Stimulated activated naive CD8-positive, alpha-beta T cell treated with anti-CD3 and anti-CD28 coated beads, Interleukin-15, Interleukin-2, amounts not matched to agents 100 ng/mL and 50 ng/mL, for 24 hours (primary cell): ENCODE data around the gene ESF1.

Source experiments
- H3K27ac Mint-ChIP-seq: one replicate; pipeline ENCODE4 v1.8.0; 2021; ENCODE audit warnings: mild to moderate bottlenecking, mixed read lengths
- H3K27me3 Mint-ChIP-seq: one replicate; pipeline ENCODE4 v1.8.0; 2021; ENCODE audit warnings: mixed read lengths
- H3K36me3 Mint-ChIP-seq: one replicate; pipeline ENCODE4 v1.8.0; 2021; ENCODE audit warnings: low read depth, mixed read lengths
- H3K4me1 Mint-ChIP-seq: one replicate; pipeline ENCODE4 v1.8.0; 2021; ENCODE audit warnings: low read depth, mixed read lengths
- H3K4me3 Mint-ChIP-seq: one replicate; pipeline ENCODE4 v1.8.0; 2021; ENCODE audit warnings: mild to moderate bottlenecking, mixed read lengths
- H3K9me3 Mint-ChIP-seq: one replicate; pipeline ENCODE4 v1.8.0; 2021; ENCODE audit warnings: mixed read lengths

ESF1 gene, protein sequence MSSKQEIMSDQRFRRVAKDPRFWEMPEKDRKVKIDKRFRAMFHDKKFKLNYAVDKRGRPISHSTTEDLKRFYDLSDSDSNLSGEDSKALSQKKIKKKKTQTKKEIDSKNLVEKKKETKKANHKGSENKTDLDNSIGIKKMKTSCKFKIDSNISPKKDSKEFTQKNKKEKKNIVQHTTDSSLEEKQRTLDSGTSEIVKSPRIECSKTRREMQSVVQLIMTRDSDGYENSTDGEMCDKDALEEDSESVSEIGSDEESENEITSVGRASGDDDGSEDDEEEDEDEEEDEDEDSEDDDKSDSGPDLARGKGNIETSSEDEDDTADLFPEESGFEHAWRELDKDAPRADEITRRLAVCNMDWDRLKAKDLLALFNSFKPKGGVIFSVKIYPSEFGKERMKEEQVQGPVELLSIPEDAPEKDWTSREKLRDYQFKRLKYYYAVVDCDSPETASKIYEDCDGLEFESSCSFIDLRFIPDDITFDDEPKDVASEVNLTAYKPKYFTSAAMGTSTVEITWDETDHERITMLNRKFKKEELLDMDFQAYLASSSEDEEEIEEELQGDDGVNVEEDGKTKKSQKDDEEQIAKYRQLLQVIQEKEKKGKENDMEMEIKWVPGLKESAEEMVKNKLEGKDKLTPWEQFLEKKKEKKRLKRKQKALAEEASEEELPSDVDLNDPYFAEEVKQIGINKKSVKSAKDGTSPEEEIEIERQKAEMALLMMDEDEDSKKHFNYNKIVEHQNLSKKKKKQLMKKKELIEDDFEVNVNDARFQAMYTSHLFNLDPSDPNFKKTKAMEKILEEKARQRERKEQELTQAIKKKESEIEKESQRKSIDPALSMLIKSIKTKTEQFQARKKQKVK

DNA sequence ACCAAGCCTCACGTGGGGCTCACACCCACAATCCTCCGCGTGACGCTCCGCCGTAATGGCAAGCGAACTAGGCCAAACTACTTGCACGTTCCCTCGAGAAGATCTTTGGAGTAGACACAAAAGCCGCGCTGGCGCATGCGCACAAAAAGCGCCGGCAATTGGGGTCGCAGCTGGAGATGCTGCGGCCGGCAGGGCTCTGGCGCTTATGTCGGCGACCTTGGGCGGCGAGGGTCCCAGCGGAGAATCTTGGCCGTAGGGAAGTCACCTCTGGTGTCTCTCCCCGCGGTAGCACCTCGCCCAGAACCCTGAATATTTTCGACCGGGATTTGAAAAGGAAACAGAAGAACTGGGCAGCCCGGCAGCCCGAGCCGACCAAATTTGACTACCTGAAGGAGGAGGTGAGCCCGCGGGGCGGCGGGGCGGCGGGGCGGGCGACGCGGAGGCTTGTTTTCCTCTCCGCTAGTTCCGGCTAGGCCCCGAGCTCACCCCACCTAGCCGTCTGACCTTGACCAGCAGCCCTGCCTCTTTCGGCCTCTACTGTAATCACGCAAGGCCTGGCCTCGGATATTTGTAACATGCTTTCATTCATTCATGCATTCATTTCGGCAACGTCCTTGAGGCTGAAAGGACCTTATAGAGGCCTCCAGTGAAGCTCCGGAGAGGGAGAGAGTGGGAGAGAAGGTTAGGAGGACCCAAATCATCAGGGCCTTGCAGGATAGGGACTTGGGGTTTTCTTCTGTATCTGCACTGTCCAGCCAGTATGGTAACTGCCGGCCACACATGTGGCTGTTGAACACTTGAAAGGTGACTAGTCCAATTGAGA is at the start of gene ESF1, which contains the start of gene NDUFAF5:
TSS of gene ESF1 (minus strand) at position 27 of the 823 bp plus-strand sequence. CDS start 1,779 bp downstream, outside the sequence.
TSS of gene NDUFAF5 (plus strand) at position 136 of the 823 bp plus-strand sequence. CDS start at position 177, 41 bp downstream.
- peaks cover 57% of the 10 kb centered on the region for H3K4me1 Mint-ChIP-seq

DNA sequence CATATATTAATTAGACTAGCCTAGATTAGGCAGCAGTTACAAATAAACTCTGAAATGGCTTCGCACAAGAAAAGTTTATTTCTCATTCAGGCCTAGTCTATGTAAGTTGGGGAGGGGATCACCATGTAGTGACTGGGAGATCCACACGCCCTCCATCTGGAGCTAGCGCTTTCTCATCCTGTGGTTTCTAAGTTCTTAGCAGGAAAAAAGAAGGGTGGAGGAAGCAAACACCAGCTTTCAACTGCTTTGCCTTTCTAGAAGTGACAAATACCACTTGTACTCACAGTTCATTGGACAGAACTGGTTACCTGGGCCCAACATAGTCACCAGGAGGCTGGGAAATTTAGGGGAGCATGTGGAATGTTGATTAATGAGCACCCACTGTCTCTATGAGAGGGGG is 46.8 kb upstream of the ESF1 start:
- Mint-ChIP-seq H3K36me3 (no peaks in the 10 kb centered on the region), H3K27me3 (peaks cover 10% of the 10 kb centered on the region), H3K4me1 (no peaks in the 10 kb centered on the region), H3K4me3 (no peak overlapping the region), H3K27ac (no peak overlapping the region), H3K9me3 (peaks cover 7% of the 10 kb centered on the region)

More for the DNA sequence above, at the start of gene ESF1, which contains the start of gene NDUFAF5:
- peak within 1 kb of the TSS; percentile 99 for H3K27ac Mint-ChIP-seq
- no peaks in the 10 kb centered on the region for H3K9me3 Mint-ChIP-seq
- peaks cover 52% of the 10 kb centered on the region for H3K36me3 Mint-ChIP-seq
- H3K4me3 Mint-ChIP-seq = peak within 1 kb of the TSS; percentile 100
- no peaks in the 10 kb centered on the region for H3K27me3 Mint-ChIP-seq

DNA sequence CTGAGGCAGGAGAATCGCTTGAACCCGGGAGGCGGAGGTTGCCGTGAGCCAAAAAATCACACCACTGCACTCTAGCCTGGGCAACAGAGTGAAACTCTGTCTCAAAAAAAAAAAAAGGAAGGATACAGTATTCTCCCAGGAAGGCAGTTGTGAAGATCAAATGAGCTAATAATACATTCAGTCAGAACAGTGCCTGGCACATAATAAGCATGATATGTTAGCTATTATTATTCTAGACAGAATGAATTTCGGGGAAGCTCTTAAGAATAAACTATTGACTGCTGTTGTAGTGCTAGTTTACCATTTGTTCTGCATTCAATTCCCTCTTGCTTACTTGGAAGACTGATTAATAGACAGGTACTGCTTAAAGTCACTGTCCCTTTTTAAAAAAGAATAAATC is 40.7 kb upstream of the ESF1 start:
- Mint-ChIP-seq H3K36me3 (no peaks in the 10 kb centered on the region), H3K4me3 (no peak overlapping the region), H3K4me1 (no peaks in the 10 kb centered on the region), H3K27ac (no peak overlapping the region), H3K27me3 (peaks cover 3% of the 10 kb centered on the region), H3K9me3 (no peaks in the 10 kb centered on the region)

DNA sequence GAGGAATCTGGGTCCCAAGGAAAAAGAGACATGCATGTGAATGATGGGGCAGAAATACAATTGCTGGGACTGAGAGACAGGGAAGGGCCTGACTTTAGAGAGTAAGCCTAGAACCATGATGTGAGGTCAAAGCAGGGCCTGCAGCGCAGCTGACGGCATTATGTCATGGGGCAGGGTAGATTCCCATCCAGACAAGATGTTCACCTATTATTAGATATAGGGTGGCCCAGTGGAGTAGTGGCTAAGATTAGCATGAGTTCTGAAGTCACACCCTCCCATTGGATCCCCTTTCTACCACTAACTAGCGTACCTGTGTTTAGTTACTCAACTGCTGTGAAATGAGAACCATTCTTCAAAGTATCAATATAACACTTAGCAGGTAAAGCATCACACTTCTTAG is 39.7 kb upstream of the ESF1 start:
- H3K27ac Mint-ChIP-seq = no peak overlapping the region
- H3K4me3 Mint-ChIP-seq = no peak overlapping the region
- H3K27me3 Mint-ChIP-seq = peaks cover 3% of the 10 kb centered on the region
- H3K9me3 Mint-ChIP-seq = no peaks in the 10 kb centered on the region
- no peaks in the 10 kb centered on the region for H3K4me1 Mint-ChIP-seq
- H3K36me3 Mint-ChIP-seq = peaks cover 7% of the 10 kb centered on the region

DNA sequence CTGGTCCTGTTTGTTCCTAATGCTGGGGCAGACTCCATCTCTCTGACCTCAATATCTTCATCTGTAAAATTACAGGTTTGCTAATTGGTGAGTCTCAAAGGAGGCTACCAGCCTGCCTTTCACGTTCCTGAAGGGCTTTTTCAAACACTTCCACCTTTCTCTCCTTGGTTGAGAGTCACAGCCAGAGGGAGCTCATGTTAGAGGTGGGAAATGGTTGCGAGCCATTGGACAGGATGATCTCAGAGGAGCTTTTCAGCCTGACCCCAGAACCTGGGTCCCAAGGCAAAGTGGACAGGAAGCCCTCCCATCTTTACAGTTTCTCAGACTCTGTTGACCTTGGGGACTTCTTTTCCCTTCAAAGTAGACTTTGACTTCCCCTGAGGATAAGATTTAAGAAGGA is 37.7 kb upstream of the ESF1 start:
- H3K27ac Mint-ChIP-seq = no peak overlapping the region
- H3K9me3 Mint-ChIP-seq = no peaks in the 10 kb centered on the region
- H3K4me1 Mint-ChIP-seq = peaks cover 13% of the 10 kb centered on the region
- H3K27me3 Mint-ChIP-seq = no peaks in the 10 kb centered on the region
- peaks cover 21% of the 10 kb centered on the region for H3K36me3 Mint-ChIP-seq
- no peak overlapping the region for H3K4me3 Mint-ChIP-seq

DNA sequence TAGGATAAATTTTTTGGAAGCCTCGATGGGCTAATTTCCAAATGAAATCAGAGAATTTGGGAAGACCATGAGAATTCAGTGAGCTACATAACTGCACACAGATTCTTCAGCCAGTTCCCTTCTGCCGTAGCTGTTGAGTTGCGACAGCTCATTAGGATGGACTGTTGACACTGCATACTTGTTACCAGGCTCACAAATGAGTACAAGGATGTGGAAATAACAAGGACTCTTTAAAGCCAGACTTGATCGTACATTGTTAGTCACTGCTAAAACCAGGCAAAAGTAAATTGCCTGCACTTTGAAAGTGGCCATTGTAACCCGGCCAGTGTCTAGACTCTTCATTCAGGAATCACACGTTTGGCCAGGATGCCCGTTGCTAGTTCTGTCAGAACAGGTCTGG is 37.2 kb upstream of the ESF1 start:
- H3K4me3 Mint-ChIP-seq = no peak overlapping the region
- no peaks in the 10 kb centered on the region for H3K27me3 Mint-ChIP-seq
- H3K9me3 Mint-ChIP-seq = no peaks in the 10 kb centered on the region
- peaks cover 27% of the 10 kb centered on the region for H3K36me3 Mint-ChIP-seq
- peaks cover 19% of the 10 kb centered on the region for H3K4me1 Mint-ChIP-seq
- no peak overlapping the region for H3K27ac Mint-ChIP-seq

DNA sequence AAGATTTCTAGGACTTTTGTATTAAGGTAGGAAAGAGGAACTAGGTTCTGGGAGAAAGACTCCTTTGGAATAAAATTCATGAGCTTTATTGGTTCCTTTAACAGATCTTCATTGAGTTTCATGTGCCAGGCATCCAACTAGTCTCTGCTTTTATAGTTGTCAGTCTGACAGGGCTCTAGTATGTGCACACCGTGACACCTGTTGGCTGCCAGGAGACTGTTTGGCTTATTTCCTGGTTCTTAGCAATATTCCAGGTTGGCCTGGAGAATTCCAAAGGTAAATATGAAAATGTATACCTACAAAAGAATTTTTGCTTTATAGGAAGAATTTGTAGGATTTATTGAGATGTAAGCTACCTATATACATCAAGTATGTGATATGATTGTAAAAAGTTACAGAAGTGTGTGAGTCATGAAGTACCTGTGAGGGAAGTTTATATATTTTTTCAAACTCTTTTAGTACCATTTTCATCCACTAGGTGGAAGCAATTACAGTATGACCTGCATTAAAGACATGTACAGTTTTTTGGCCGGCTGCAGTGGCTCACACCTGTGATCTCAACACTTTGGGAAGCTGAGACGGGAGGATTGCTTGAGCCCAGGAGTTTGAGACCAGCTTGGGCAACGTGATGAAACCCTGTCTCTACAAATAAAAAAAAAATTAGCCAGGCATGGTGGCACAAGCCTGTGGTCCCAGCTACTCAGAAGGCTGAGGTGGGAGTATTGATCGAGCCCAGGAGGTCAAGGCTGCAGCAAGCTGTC is 35.3 kb upstream of the ESF1 start:
- peaks cover 31% of the 10 kb centered on the region for H3K4me1 Mint-ChIP-seq
- no peak overlapping the region for H3K4me3 Mint-ChIP-seq
- H3K27me3 Mint-ChIP-seq = no peaks in the 10 kb centered on the region
- peaks cover 37% of the 10 kb centered on the region for H3K36me3 Mint-ChIP-seq
- no peaks in the 10 kb centered on the region for H3K9me3 Mint-ChIP-seq
- no peak overlapping the region for H3K27ac Mint-ChIP-seq

DNA sequence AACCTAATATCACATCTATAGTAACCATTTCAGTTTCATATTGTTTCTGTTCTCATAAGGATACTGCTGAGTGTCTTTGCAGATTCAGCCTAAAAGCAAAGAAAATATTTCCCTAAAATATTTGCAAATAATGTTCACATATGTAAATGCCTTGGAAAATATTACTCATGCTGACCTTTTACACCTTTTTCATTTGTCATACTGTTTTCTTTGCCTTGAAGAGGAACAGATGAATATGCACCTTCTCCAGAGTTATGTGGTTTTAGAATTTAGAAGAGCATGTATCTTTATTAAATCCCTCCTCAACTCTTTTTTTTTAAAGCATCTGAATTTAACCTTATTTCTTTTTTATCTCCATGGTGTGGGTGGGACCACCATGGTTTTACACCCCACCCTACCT is 32.6 kb upstream of the ESF1 start:
- H3K4me3 Mint-ChIP-seq = peak overlapping the region; percentile 46
- H3K27me3 Mint-ChIP-seq = no peaks in the 10 kb centered on the region
- peaks cover 32% of the 10 kb centered on the region for H3K4me1 Mint-ChIP-seq
- peaks cover 48% of the 10 kb centered on the region for H3K36me3 Mint-ChIP-seq
- no peaks in the 10 kb centered on the region for H3K9me3 Mint-ChIP-seq
- peak overlapping the region; percentile 97 for H3K27ac Mint-ChIP-seq

DNA sequence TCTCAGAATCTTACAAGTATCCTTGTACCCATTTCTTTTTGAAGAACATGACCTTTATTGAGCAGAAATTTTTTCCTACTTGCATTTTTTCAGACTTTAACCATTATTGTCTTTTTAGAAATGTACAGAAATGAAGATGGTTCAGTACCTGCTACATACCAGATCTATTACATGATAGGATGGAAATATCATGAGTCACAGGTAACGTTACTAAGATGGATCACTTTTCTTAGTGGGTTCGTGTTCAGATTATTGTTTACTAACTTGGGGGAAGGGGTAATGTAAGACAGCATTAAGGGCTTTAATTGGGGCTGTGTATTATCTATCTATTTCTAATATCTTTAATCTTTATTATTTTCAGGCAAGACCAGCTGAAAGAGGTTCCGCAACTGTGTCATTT is 32.0 kb upstream of the ESF1 start:
- peak overlapping the region; percentile 97 for H3K27ac Mint-ChIP-seq

DNA sequence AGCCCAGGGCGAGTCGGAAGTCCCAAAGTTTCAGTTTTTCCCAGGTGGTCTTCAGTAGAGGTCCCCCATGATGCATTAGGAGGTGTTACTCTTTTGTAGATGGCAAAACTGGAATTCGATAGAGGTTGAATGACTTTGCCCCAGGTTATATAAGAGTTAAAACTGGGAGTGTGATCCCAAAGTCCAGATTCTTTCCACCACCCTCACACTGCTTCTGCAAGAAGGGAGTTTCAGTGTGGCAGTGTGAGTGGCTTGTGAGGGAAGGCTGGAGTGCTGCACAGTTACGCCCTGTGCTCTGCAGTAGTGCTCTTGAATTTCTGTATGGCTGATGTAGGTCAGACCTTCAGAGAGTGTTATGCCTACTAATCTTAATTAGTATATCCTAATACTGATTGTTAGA is 30.0 kb upstream of the ESF1 start:
- no peaks in the 10 kb centered on the region for H3K27me3 Mint-ChIP-seq
- H3K27ac Mint-ChIP-seq = peak overlapping the region; percentile 18
- H3K4me3 Mint-ChIP-seq = no peak overlapping the region
- peaks cover 36% of the 10 kb centered on the region for H3K4me1 Mint-ChIP-seq
- no peaks in the 10 kb centered on the region for H3K9me3 Mint-ChIP-seq
- H3K36me3 Mint-ChIP-seq = peaks cover 42% of the 10 kb centered on the region

More for the DNA sequence above, 32.0 kb upstream of the ESF1 start:
- H3K9me3 Mint-ChIP-seq = no peaks in the 10 kb centered on the region
- H3K4me1 Mint-ChIP-seq = peaks cover 36% of the 10 kb centered on the region
- H3K27me3 Mint-ChIP-seq = no peaks in the 10 kb centered on the region
- peak overlapping the region; percentile 19 for H3K4me3 Mint-ChIP-seq
- peaks cover 48% of the 10 kb centered on the region for H3K36me3 Mint-ChIP-seq

DNA sequence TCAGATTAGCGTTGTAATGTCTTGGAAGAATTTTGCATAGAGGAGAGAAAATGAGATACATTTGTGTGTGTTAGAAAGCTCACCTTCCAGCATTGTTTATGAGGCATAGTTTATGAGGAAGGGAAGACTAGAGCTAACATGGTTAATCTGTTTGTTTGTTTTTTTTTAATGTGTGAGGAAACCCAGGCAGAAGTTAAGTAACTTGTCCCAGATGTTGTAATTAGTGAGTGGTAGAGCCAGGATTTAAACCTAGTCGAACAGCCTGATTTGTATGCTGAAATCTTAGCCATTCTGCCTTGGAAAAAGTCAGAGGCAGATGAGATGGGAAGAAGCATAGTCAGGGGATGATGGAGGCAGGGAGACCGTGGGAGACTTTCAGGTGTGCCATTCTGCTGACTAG is 29.2 kb upstream of the ESF1 start:
- H3K9me3 Mint-ChIP-seq = no peaks in the 10 kb centered on the region

DNA sequence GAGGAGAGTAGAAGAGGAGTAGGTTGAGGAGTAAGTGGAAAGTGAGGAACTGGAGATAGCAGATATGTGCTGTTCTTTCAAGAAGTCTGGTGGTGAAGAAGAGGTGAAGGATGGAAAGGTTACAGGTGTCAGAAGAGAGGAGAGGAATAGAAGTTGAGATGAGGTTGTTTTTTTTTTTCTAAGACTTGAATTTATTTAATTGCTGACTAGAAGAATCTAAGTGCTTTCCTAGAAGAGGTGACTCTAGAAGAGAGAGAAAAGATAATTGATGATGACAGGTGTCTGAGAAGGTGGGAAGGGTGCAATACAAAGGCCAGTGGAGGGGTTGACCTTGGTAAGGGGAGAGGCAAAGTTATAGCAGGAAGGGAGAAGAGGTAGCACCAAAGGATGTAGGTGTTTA is 25.7 kb upstream of the ESF1 start:
- Mint-ChIP-seq H3K9me3 (no peaks in the 10 kb centered on the region), H3K36me3 (peaks cover 22% of the 10 kb centered on the region), H3K4me1 (peaks cover 7% of the 10 kb centered on the region), H3K27me3 (no peaks in the 10 kb centered on the region), H3K4me3 (no peak overlapping the region), H3K27ac (no peak overlapping the region)

More for the DNA sequence above, 29.2 kb upstream of the ESF1 start:
- Mint-ChIP-seq H3K4me3 (no peak overlapping the region), H3K4me1 (peaks cover 36% of the 10 kb centered on the region), H3K36me3 (peaks cover 41% of the 10 kb centered on the region), H3K27me3 (no peaks in the 10 kb centered on the region), H3K27ac (peak overlapping the region; percentile 23)

DNA sequence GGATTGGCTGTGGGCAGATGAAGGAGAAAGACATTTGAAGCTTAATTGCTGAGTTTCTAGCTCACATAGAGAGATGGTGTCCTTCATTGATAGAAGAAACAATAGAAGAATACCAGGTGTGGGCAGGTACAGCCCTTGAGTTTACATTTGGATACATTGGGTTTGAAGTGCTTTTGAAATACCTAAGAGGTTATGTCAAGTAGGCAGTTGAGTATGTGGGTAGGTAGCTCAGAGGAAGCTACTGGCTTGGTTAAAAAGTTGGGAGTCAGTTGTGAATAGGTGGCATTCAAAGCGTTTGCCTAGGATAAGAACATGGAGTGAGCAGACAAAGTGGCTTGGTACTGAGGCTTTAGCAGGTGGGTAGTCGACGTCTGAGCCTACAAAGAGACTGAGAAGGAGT is 25.1 kb upstream of the ESF1 start:
- Mint-ChIP-seq H3K36me3 (peaks cover 24% of the 10 kb centered on the region), H3K27ac (no peak overlapping the region), H3K4me1 (peaks cover 4% of the 10 kb centered on the region), H3K4me3 (no peak overlapping the region), H3K27me3 (no peaks in the 10 kb centered on the region), H3K9me3 (no peaks in the 10 kb centered on the region)

DNA sequence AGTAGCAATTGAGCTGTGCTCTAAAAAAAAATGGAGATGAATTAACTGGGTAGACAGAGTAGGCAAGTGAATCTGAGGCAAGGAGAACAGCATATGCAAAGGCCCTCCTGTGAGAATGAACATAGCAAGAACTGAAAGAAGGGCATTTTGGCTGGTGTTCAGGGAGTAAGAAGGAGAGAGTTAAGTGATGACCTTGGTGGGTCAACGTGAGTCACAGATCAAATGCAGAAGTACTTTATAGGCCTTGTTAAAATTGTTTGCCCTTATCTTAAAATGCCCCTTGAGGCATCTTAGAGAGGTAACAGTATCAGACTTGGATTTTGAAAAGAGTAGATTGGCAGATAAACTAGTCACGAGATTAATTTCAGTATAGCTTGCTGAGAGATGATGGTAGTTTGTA is 24.7 kb upstream of the ESF1 start:
- Mint-ChIP-seq H3K27ac (no peak overlapping the region), H3K4me1 (peaks cover 4% of the 10 kb centered on the region), H3K36me3 (peaks cover 28% of the 10 kb centered on the region), H3K9me3 (no peaks in the 10 kb centered on the region), H3K4me3 (no peak overlapping the region), H3K27me3 (no peaks in the 10 kb centered on the region)
